GM21423 (cell line): ENCODE measurements around the gene STAG1.
A peak's percentile ranks its signal among the peaks of the same experiment; 100 is the strongest.
"Not testable (repeated sequence)": the region's sequence is repeated elsewhere in the genome, so short reads cannot be mapped to it uniquely, and the experiment has no call there.

ENCODE experiments used
- ATAC-seq: cut with Tn5 transposase; IDR thresholded peaks from one replicate; pipeline ENCODE4 v1.9.1; 2021; ENCODE audit warnings: mild to moderate bottlenecking, moderate library complexity; ENCODE audit not compliant: unreplicated experiment

STAG1 gene

GRCh38 chr3:136653628-136654027 is 98.5 kb downstream of the STAG1 start:
- no peak for ATAC-seq

- ATAC-seq = no peak
These were observed 100.6 kb downstream of the STAG1 start for GRCh38 chr3:136651581-136651980.

DNA sequence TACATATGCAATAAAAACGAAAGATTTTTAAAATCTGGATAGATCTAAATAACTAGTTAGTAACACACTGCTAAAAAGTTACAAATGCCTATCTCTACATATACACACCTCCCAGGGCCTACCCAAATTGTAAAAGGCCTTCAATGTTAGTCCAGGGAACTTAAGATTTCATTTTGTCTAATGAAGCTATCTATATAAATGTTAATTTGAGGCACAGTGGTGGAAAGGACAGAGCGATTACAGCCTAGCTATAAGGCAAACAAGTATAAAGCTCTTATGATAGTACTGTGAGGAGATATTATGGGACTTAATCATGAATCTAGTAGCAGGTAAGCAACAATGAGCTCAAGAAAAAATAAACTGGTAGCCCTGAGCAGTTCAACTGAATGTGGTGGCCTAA is 101.7 kb downstream of the STAG1 start:
- no peak for ATAC-seq

DNA sequence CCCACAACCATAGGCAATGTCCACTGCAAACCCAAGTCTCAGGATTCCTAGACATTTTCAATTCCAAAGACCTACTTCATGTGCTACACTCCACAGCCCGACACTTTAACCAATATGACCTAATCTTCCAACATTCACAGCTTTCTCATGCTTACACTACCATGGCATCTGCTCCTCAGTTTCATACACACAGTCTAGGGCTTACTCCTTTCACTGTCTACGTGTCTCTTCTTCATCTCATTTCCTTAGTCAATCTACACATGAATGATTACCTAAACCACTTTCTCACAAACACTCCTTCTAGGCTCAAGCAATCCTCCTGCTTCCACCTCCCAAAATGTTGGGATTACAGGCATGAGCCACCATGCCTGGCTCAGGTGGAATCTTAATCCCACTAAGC is 106.3 kb downstream of the STAG1 start:
- ATAC-seq = peak; percentile 78

DNA sequence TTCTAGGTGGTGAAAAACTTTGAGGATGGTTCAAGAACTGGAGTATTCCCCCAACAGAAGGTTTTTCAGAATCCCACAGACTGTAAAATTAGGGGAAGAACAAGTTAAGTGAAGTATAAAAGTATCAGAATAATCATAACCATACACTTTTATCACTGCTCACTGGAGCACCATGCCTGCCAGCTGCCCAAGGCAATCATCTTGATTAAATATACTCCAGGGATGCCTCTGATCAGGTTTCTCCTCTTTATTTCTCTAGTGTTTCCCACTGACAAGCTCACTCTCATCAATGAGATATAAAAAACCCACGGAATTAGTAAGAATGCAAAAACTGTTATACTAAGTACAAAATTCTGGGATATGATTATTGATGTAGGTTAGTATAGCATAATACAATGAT is 108.0 kb downstream of the STAG1 start:
- ATAC-seq = no peak

- ATAC-seq = not testable (repeated sequence)
These were observed 108.8 kb downstream of the STAG1 start for GRCh38 chr3:136643380-136643779.

- ATAC-seq = no peak
These were observed 109.5 kb downstream of the STAG1 start for GRCh38 chr3:136642711-136643110.

GRCh38 chr3:136639069-136639468 is 113.1 kb downstream of the STAG1 start:
- ATAC-seq = no peak

GRCh38 chr3:136637176-136637575 is 115.0 kb downstream of the STAG1 start:
- no peak for ATAC-seq

- ATAC-seq = no peak
These were observed 117.4 kb downstream of the STAG1 start for GRCh38 chr3:136634821-136635220.

DNA sequence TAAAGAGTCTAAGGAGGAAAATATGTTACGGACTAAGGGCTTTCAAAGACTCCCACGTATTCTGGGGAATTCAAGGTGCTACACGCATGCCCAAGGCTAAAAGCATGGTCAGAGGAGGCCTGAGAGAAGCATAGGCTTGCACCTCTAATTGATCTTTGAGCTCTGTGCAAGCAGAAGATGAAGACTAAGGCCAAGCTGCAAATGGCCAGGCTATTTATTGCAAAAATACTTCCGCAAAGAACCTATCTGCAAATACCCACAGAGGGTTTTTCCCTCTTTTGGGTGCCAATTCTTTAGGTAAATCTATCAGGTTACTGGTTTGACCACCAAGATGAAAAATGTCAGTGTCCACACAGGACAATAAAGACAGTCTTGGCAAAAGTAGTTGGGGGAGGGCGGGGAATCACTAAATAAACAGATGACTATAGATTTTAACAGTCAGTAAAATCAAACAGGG is 119.5 kb downstream of the STAG1 start:
- no peak for ATAC-seq

DNA sequence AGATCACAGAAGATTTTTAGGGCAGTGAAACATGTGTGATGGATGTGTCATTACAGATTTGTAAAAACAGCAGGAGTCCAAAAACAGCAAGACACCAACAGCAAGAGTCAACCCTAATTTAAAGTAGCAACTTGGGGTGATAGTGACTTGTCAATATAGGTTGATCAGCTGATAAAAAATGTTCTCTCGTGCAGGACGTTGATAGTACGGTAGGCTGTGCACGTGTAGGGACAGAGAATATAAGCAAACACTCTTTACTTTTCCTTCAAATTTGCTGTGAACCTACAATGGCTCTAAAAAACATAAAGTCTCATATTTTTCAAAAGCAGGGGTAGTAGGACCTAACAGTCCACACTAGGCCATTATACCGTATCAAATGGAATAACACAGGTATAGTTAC is 120.8 kb downstream of the STAG1 start:
- ATAC-seq = no peak

GRCh38 chr3:136630915-136631314 is 121.3 kb downstream of the STAG1 start:
- no peak for ATAC-seq

DNA sequence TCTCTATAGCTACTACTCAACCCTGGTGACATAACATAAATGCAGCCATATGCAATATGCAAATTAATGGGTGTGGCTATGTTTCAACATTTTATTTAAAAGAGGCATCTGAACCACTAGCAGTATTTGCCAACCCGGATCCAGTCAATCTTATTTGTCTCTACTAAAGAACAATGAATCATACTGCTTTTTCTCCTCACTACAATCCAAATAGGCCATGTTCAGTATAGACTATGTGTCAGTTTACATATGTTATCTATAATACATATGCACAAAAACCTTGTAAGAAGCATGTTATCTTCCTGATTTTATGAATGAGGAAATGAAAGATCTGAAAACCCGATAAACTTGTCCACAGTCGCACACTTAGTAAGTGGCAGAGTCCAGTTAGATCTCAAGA is 125.7 kb downstream of the STAG1 start:
- no peak for ATAC-seq

DNA sequence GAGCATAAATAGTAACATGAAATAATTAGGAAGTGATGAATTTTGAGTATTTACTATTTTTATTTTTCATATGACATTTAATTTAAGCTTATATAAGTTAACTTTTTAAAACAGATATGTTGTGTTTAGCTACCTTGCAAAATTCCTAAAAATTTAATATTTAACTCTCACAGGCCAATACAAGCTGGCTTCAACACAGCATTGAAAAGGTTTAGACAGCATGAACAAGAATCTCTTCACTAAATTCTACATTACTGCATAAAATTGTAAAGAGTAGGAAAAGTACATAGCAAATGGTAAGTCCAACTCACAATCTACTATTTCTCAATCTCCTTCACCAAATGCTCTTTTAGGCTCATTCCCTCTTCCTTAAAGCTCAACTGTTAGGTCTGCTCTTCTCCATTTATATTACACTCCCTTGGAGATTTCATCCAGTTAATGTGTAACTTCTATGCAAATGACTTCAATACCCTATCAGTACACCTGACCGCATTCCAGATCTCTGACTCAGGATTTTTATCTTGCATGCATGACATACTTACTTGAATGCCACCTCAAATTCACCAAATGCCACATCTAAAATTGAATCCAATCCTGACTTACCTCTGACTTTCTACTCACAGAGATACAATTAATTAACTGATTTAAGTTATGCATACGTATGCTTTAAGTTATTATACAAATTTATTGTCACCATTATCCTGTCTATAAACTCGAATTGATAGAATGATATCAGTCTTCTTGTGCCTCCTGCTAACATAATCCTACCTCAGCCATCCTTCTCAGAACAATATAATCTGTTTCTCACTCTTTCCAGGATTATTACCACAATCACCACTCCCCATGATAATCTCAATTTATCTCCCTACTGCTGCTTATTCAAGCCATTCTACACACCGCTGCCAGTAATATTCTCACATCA is 127.0 kb downstream of the STAG1 start:
- no peak for ATAC-seq

GRCh38 chr3:136624371-136624770 is 127.8 kb downstream of the STAG1 start:
- ATAC-seq = no peak

GRCh38 chr3:136621628-136622027 is 130.6 kb downstream of the STAG1 start:
- ATAC-seq = no peak

DNA sequence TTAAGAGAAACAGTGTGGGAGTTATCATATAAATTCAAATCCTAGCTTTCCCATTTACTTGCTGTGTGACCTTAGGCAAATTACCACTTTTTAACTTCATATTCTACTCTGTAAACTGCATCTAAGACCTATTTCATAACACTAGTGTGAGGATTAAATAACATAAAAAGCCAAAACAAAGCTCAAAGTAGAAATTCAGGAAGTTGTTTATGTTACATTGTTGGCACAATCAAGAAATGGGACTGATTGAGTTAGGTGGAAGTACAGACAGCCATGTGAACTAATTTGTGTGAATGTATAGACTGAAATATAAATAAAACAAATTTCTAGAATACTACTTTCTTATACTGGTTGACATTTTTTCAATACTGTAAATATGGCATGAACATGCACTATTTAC is 131.7 kb downstream of the STAG1 start:
- ATAC-seq = no peak

DNA sequence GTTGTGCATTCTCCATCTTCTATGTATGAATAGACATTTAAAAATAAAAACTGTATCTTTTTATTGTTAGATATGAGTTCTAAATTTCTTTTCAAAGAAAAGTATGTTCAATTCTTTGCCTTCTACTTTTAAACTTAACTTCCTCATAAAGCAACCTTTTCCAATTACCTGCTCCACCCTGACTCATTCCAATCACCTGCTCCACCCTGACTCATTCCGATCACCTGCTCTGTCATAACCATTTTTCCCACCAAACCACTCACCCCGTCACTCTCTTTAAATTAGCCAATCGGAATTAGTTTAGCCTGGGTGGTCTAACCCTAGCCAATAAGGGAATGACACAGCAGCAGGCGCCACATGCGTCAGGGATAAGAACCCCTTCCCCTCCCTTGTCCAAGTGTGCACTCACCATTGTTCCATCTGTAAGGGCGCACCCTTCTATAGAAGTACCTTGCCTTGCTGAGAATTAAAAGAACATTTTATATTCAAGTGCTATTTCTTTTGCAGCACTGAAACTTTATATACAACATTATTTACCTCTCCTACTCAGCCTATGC is 134.1 kb downstream of the STAG1 start:
- ATAC-seq = not testable (repeated sequence)

DNA sequence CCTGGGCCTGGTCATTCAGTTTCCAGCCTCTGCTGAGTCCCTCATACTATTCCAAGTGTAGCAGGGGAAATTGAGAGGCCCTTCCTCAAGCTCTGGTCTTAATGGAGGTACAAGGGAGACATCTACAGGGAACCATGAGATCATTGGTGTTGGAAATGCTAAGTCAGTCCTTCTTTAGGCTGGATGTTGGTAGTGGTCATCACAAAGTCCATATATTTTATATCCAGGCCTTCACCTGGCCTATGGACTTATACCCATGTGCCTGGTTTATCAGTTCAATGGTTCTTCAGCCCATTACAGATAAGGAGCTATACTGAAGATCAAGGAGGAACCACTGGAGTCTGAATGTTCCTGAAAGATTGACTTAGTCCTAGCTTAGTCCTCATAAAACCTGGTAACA is 135.0 kb downstream of the STAG1 start:
- no peak for ATAC-seq

DNA sequence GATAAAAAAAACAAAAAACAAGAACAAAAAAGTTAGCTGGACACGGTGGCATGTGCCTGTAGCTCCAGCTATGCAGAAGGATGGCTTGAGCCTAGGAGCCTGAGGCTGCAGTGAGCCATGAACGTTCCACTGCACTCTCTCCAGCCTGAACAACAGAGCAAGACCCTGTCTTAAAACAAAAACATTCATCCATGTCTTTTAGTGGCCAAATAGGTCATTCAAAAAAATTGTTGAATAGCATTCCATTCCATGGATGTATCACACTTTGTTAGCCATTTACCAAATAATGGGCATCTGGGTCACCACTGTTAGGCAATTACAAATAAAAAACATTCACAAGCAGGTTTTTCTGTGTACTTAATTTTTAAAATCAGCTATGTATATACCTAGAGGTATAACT is 139.7 kb downstream of the STAG1 start:
- ATAC-seq = no peak

GRCh38 chr3:136606990-136607389 is 145.2 kb downstream of the STAG1 start:
- ATAC-seq = no peak
